Measurements from ENCODE around the gene MISP3.

The MISP3 gene

GRCh38 chr19:14052470-14052869, 20.1 kb upstream of the MISP3 start:
- no peak for TF ChIP-seq MAX (IDR thresholded peaks at IDR 0.05)
- no peak for TF ChIP-seq CREB1 (IDR thresholded peaks at IDR 0.05; ENCODE audit: low read depth)
- TF ChIP-seq TEAD4 (IDR thresholded peaks at IDR 0.05): no peak
- TF ChIP-seq TCF12 (IDR thresholded peaks at IDR 0.05; ENCODE audit: low read depth): no peak
- TF ChIP-seq REST (IDR thresholded peaks at IDR 0.05; ENCODE audit: low read depth): no peak
- TF ChIP-seq CEBPB (IDR thresholded peaks at IDR 0.05): no peak
- TF ChIP-seq NFIC (IDR thresholded peaks at IDR 0.05): no peak
- TF ChIP-seq ZBTB7A (IDR thresholded peaks at IDR 0.05; ENCODE audit: low read depth): no peak
- TF ChIP-seq RAD21 (IDR thresholded peaks at IDR 0.05; ENCODE audit: low read depth): no peak
- TF ChIP-seq TAF1 (IDR thresholded peaks at IDR 0.05; ENCODE audit: low read depth): no peak
- no peak for TF ChIP-seq EP300 (IDR thresholded peaks at IDR 0.05; ENCODE audit: borderline replicate concordance)
- TF ChIP-seq YY1 (IDR thresholded peaks at IDR 0.05; ENCODE audit: low read depth): no peak
- no peak for TF ChIP-seq USF1 (IDR thresholded peaks at IDR 0.05)
- TF ChIP-seq FOXM1 (IDR thresholded peaks at IDR 0.05; ENCODE audit: borderline replicate concordance, low read depth): no peak
- TF ChIP-seq EGR1 (IDR thresholded peaks at IDR 0.05): no peak

- TF ChIP-seq USF1 (IDR thresholded peaks at IDR 0.05) (no peak), EP300 (IDR thresholded peaks at IDR 0.05; ENCODE audit: borderline replicate concordance) (no peak), ZBTB7A (IDR thresholded peaks at IDR 0.05; ENCODE audit: low read depth) (no peak), FOXM1 (IDR thresholded peaks at IDR 0.05; ENCODE audit: borderline replicate concordance, low read depth) (no peak), TEAD4 (IDR thresholded peaks at IDR 0.05) (no peak), MAX (IDR thresholded peaks at IDR 0.05) (no peak), CEBPB (IDR thresholded peaks at IDR 0.05) (no peak), EGR1 (IDR thresholded peaks at IDR 0.05) (no peak), YY1 (IDR thresholded peaks at IDR 0.05; ENCODE audit: low read depth) (no peak), REST (IDR thresholded peaks at IDR 0.05; ENCODE audit: low read depth) (no peak), RAD21 (IDR thresholded peaks at IDR 0.05; ENCODE audit: low read depth) (no peak), TCF12 (IDR thresholded peaks at IDR 0.05; ENCODE audit: low read depth) (no peak), CREB1 (IDR thresholded peaks at IDR 0.05; ENCODE audit: low read depth) (no peak), TAF1 (IDR thresholded peaks at IDR 0.05; ENCODE audit: low read depth) (no peak), NFIC (IDR thresholded peaks at IDR 0.05) (no peak)
Measured at GRCh38 chr19:14053032-14053431, 19.6 kb upstream of the MISP3 start.

- TF ChIP-seq FOXM1 (IDR thresholded peaks at IDR 0.05; ENCODE audit: borderline replicate concordance, low read depth) (no peak), RAD21 (IDR thresholded peaks at IDR 0.05; ENCODE audit: low read depth) (no peak), REST (IDR thresholded peaks at IDR 0.05; ENCODE audit: low read depth) (no peak), MAX (IDR thresholded peaks at IDR 0.05) (no peak), TEAD4 (IDR thresholded peaks at IDR 0.05) (no peak), ZBTB7A (IDR thresholded peaks at IDR 0.05; ENCODE audit: low read depth) (no peak), TAF1 (IDR thresholded peaks at IDR 0.05; ENCODE audit: low read depth) (no peak), CREB1 (IDR thresholded peaks at IDR 0.05; ENCODE audit: low read depth) (no peak), EGR1 (IDR thresholded peaks at IDR 0.05) (no peak), YY1 (IDR thresholded peaks at IDR 0.05; ENCODE audit: low read depth) (no peak), USF1 (IDR thresholded peaks at IDR 0.05) (no peak), NFIC (IDR thresholded peaks at IDR 0.05) (no peak), TCF12 (IDR thresholded peaks at IDR 0.05; ENCODE audit: low read depth) (no peak), CEBPB (IDR thresholded peaks at IDR 0.05) (no peak), EP300 (IDR thresholded peaks at IDR 0.05; ENCODE audit: borderline replicate concordance) (no peak)
Measured at GRCh38 chr19:14053500-14053899, 19.1 kb upstream of the MISP3 start.
